CD8-positive, alpha-beta memory T cell (primary cell): ENCODE data around the gene CHCHD6. TPM values are rescaled to one million over a fixed set of nuclear protein-coding genes. Genes with fewer than 3 reads are reported as not detected.

Experiments used
- CTCF ChIA-PET: fragments of 350-600 bp; sonication (Branson Sonifier 250); formaldehyde crosslinking; loops from one replicate; lab custom pipeline; 2021; ENCODE audit warnings: antibody characterized with exemption; lab: Charles Lee
- POLR2A ChIA-PET: fragments of 350-600 bp; sonication (Branson Sonifier 250); formaldehyde crosslinking; loops from one replicate; lab custom pipeline; 2021; ENCODE audit warnings: antibody characterized with exemption; lab: Charles Lee
- DNase-seq, 5 donors: peaks; one replicate each; pipeline versions ENCODE4 v3.0.0 to v3.0.0-alpha.2; 2020 to 2022; ENCODE audit warnings: mixed read lengths in 1 of 5
- H3K27ac ChIP-seq: one replicate; pipeline ENCODE4 v1.7.0; 2013; ENCODE audit warnings: low read depth, mild to moderate bottlenecking, low read length, moderate library complexity
- H3K27me3 ChIP-seq: 2 replicates; pipeline ENCODE4 v1.7.0; 2013; ENCODE audit warnings: low read length, mild to moderate bottlenecking; ENCODE audit not compliant: insufficient read depth, poor library complexity, severe bottlenecking
- H3K36me3 ChIP-seq: 2 replicates; pipeline ENCODE4 v1.7.0; 2013; ENCODE audit warnings: mild to moderate bottlenecking, low read length, moderate library complexity; ENCODE audit not compliant: insufficient read depth
- H3K4me1 ChIP-seq: 2 replicates; pipeline ENCODE4 v1.7.0; 2013; ENCODE audit warnings: mild to moderate bottlenecking, low read length, moderate library complexity; ENCODE audit not compliant: insufficient read depth
- H3K4me3 ChIP-seq: 2 replicates; pipeline ENCODE4 v1.7.0; 2013; ENCODE audit warnings: mild to moderate bottlenecking, low read length
- H3K9me3 ChIP-seq: 2 replicates; pipeline ENCODE4 v1.7.0; 2013; ENCODE audit warnings: mild to moderate bottlenecking, low read length
- H3K27ac Mint-ChIP-seq, 8 donors: one replicate each; pipeline ENCODE4 v1.8.0; 2020 to 2021; ENCODE audit warnings: mixed read lengths in 8 of 8, mild to moderate bottlenecking in 6 of 8, inconsistent platforms in 3 of 8, moderate library complexity in 3 of 8
- H3K27me3 Mint-ChIP-seq, 2 donors: one replicate each; pipeline ENCODE4 v1.8.0; 2020 to 2021; ENCODE audit warnings: mixed read lengths in 2 of 2, mild to moderate bottlenecking in 1 of 2, moderate library complexity in 1 of 2
- H3K36me3 Mint-ChIP-seq, 3 donors: one replicate each; pipeline ENCODE4 v1.8.0; 2020 to 2021; ENCODE audit warnings: mixed read lengths in 3 of 3, inconsistent platforms in 1 of 3, mild to moderate bottlenecking in 1 of 3
- H3K4me1 Mint-ChIP-seq, 3 donors: one replicate each; pipeline ENCODE4 v1.8.0; 2020 to 2021; ENCODE audit warnings: mixed read lengths in 3 of 3, inconsistent platforms in 1 of 3, mild to moderate bottlenecking in 1 of 3
- H3K4me3 Mint-ChIP-seq, 7 donors: one replicate each; pipeline ENCODE4 v1.8.0; 2020 to 2021; ENCODE audit warnings: mixed read lengths in 7 of 7, mild to moderate bottlenecking in 6 of 7, moderate library complexity in 4 of 7, inconsistent platforms in 2 of 7
- H3K9me3 Mint-ChIP-seq, 5 donors: one replicate each; pipeline ENCODE4 v1.8.0; 2020 to 2022; ENCODE audit warnings: mixed read lengths in 5 of 5, mild to moderate bottlenecking in 3 of 5, moderate library complexity in 2 of 5, inconsistent platforms in 1 of 5
- polyA plus RNA-seq: library from polyadenylated mRNA; unstranded; fragments of 300-500 nt; fragmentation: Illumina TruSeq; gene quantifications from one replicate; pipeline ENCODE4 v1.2.3, GENCODE V29; 2021
- total RNA-seq, 2 experiments: library from RNA; stranded (reverse); gene quantifications; one replicate each; pipeline ENCODE4 v1.2.3, GENCODE V29; 2021

The CHCHD6 gene
- total and polyA plus RNA-seq, 3 experiments from 2014 or later = 12.0 to 16.7 (median 15.0) TPM

GRCh38 chr3:126937533-126937932 is 233.5 kb downstream of the CHCHD6 start:
- Histone ChIP-seq H3K4me3 (no peak overlapping the region), H3K36me3 (no peaks in the 10 kb centered on the region), H3K27me3 (no peaks in the 10 kb centered on the region), H3K9me3 (no peaks in the 10 kb centered on the region), H3K4me1 (no peaks in the 10 kb centered on the region), H3K27ac (no peak overlapping the region)
- POLR2A ChIA-PET = no interaction called here
- H3K27ac Mint-ChIP-seq = peak overlapping the region in 1 of 8 donors; percentile 20
- no peaks in the 10 kb centered on the region for H3K4me1 Mint-ChIP-seq
- no peak overlapping the region for H3K4me3 Mint-ChIP-seq
- CTCF ChIA-PET = no interaction called here
- peaks cover 0 to 4% (median 0%) of the 10 kb centered on the region in 3 donors for H3K36me3 Mint-ChIP-seq
- DNase-seq = no peak
- H3K9me3 Mint-ChIP-seq = no peaks in the 10 kb centered on the region
- H3K27me3 Mint-ChIP-seq = no peaks in the 10 kb centered on the region

DNA sequence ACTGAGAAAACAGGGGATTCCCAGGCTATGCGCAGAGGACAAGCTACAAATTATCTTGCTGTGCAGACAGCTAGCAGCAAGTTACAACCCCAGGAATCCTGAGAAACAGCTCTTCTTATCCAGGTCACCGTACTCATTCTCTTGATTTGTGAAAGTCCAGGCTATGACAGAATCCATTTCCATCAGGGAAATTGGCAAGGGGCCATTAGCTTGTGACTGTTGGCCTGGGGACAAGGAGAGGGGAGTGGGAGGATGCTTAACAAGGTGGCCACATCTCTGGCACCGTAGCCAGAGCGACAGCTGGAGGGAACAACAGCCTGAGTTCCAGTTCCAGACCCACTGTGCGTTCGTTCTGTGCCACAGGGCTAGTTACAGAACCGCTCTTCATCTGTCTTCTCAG is 233.9 kb downstream of the CHCHD6 start:
- Histone ChIP-seq H3K4me1 (no peaks in the 10 kb centered on the region), H3K27me3 (no peaks in the 10 kb centered on the region), H3K27ac (no peak overlapping the region), H3K36me3 (no peaks in the 10 kb centered on the region), H3K4me3 (no peak overlapping the region), H3K9me3 (no peaks in the 10 kb centered on the region)
- H3K9me3 Mint-ChIP-seq = no peaks in the 10 kb centered on the region
- peaks cover 0 to 5% (median 0%) of the 10 kb centered on the region in 3 donors for H3K36me3 Mint-ChIP-seq
- no peaks in the 10 kb centered on the region for H3K4me1 Mint-ChIP-seq
- no peak overlapping the region for H3K4me3 Mint-ChIP-seq
- CTCF ChIA-PET = no interaction called here
- POLR2A ChIA-PET = no interaction called here
- H3K27me3 Mint-ChIP-seq = no peaks in the 10 kb centered on the region
- no peak for DNase-seq
- H3K27ac Mint-ChIP-seq = peak overlapping the region in 1 of 8 donors; percentile 20

- Histone ChIP-seq H3K27ac (no peak overlapping the region), H3K36me3 (no peaks in the 10 kb centered on the region), H3K27me3 (no peaks in the 10 kb centered on the region), H3K4me1 (no peaks in the 10 kb centered on the region), H3K4me3 (no peak overlapping the region), H3K9me3 (no peaks in the 10 kb centered on the region)
- CTCF ChIA-PET = no interaction called here
- Mint-ChIP-seq H3K27me3 (no peaks in the 10 kb centered on the region), H3K9me3 (no peaks in the 10 kb centered on the region), H3K4me3 (no peak overlapping the region), H3K4me1 (no peaks in the 10 kb centered on the region), H3K36me3 (peaks cover 0 to 5% (median 1%) of the 10 kb centered on the region in 3 donors), H3K27ac (no peak overlapping the region)
- POLR2A ChIA-PET = no interaction called here
- no peak for DNase-seq
These were observed 234.7 kb downstream of the CHCHD6 start for GRCh38 chr3:126938520-126939337.

DNA sequence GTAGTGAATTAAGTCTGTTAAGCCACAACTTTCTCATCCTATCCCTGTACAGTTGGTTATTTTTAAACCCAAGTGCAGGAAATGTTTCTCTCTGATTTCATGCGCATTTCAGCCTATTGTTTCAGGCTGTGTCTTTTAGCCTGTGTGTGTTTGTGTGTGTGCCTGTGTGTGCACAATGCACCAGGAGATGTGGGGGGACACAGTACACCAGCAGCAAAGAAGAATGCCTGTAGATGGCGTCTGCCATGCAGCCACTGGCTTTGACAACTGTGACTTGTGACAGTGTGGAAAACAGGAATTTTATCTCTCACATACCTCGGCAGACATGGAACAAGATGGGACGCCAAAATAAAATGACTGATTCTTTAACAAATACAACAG is 235.3 kb downstream of the CHCHD6 start:
- DNase-seq = no peak
- Mint-ChIP-seq H3K36me3 (peaks cover 0 to 5% (median 1%) of the 10 kb centered on the region in 3 donors), H3K4me1 (peaks cover 0 to 2% (median 0%) of the 10 kb centered on the region in 3 donors), H3K27me3 (no peaks in the 10 kb centered on the region), H3K4me3 (no peak overlapping the region), H3K27ac (no peak overlapping the region), H3K9me3 (no peaks in the 10 kb centered on the region)
- Histone ChIP-seq H3K4me3 (no peak overlapping the region), H3K36me3 (no peaks in the 10 kb centered on the region), H3K27me3 (no peaks in the 10 kb centered on the region), H3K4me1 (no peaks in the 10 kb centered on the region), H3K27ac (no peak overlapping the region), H3K9me3 (no peaks in the 10 kb centered on the region)
- ChIA-PET CTCF (no interaction called here), POLR2A (no interaction called here)

GRCh38 chr3:126939733-126940132 is 235.7 kb downstream of the CHCHD6 start:
- Histone ChIP-seq H3K27me3 (no peaks in the 10 kb centered on the region), H3K4me3 (no peak overlapping the region), H3K36me3 (no peaks in the 10 kb centered on the region), H3K9me3 (no peaks in the 10 kb centered on the region), H3K4me1 (no peaks in the 10 kb centered on the region), H3K27ac (no peak overlapping the region)
- DNase-seq = no peak
- H3K27ac Mint-ChIP-seq = no peak overlapping the region
- CTCF ChIA-PET = no interaction called here
- peaks cover 0 to 3% (median 0%) of the 10 kb centered on the region in 3 donors for H3K4me1 Mint-ChIP-seq
- H3K36me3 Mint-ChIP-seq = peaks cover 0 to 5% (median 1%) of the 10 kb centered on the region in 3 donors
- H3K4me3 Mint-ChIP-seq = no peak overlapping the region
- H3K9me3 Mint-ChIP-seq = no peaks in the 10 kb centered on the region
- POLR2A ChIA-PET = no interaction called here
- no peaks in the 10 kb centered on the region for H3K27me3 Mint-ChIP-seq

- Histone ChIP-seq H3K4me1 (no peaks in the 10 kb centered on the region), H3K27me3 (no peaks in the 10 kb centered on the region), H3K4me3 (no peak overlapping the region), H3K27ac (no peak overlapping the region), H3K36me3 (no peaks in the 10 kb centered on the region), H3K9me3 (no peaks in the 10 kb centered on the region)
- H3K27ac Mint-ChIP-seq = peak overlapping the region in 1 of 8 donors; percentile 68
- no peaks in the 10 kb centered on the region for H3K27me3 Mint-ChIP-seq
- peaks cover 0 to 5% (median 1%) of the 10 kb centered on the region in 3 donors for H3K36me3 Mint-ChIP-seq
- POLR2A ChIA-PET = no interaction called here
- no peaks in the 10 kb centered on the region for H3K9me3 Mint-ChIP-seq
- CTCF ChIA-PET = no interaction called here
- DNase-seq = no peak
- peaks cover 0 to 3% (median 0%) of the 10 kb centered on the region in 3 donors for H3K4me1 Mint-ChIP-seq
- H3K4me3 Mint-ChIP-seq = no peak overlapping the region
These were observed 237.8 kb downstream of the CHCHD6 start for GRCh38 chr3:126941721-126942270.

DNA sequence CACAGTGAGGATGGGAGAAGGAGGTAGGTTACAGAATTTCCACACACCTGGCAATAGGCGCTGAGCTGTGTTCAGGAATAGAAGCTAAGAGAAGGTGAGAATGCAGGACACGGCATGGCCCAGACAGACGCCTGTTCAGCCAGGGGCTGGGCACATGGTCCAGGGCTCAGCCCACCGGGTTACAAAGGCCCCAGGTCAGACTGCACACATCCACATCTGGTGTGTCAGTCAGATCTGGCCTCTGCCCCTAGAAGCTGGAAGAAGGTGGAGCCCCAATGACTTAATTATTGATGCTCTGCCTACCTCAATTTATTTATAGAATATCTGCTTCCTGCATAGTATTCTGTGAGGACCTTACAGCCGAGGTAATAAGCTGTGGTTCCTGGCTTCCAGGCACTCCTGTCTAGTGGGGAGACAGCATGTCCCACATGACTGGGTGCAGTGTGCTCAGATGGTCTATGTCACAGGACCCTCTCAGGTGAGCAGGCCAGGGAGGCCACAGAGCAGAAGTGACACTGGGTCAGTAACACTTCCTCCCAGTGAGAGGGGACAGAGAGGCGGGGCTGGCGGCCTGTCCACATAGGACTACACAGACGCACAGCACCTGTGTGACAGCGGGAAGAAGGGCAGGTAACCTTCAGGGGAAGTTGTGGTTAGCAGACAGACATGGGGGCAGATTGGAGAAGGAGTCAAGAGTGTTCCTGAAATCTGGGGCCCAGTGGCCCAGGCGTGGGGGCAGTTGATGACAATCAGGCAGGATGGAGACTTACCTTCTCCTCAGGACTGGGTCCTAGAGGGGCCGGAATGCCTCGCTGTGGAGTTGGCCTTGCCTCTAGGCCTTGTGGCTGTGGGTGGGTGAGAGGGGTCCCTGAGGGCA is 240.3 kb downstream of the CHCHD6 start:
- ChIA-PET POLR2A (no interaction called here), CTCF (no interaction called here)
- no peak for DNase-seq
- Histone ChIP-seq H3K4me3 (no peak overlapping the region), H3K4me1 (no peaks in the 10 kb centered on the region), H3K9me3 (no peaks in the 10 kb centered on the region), H3K36me3 (no peaks in the 10 kb centered on the region), H3K27ac (no peak overlapping the region), H3K27me3 (no peaks in the 10 kb centered on the region)
- Mint-ChIP-seq H3K27ac (peak overlapping the region in 1 of 8 donors; percentile 55), H3K36me3 (peaks cover 3 to 17% (median 7%) of the 10 kb centered on the region in 3 donors), H3K4me1 (peaks cover 0 to 8% (median 4%) of the 10 kb centered on the region in 3 donors), H3K27me3 (no peaks in the 10 kb centered on the region), H3K9me3 (no peaks in the 10 kb centered on the region), H3K4me3 (no peak overlapping the region)
